H9 (cell line): ENCODE data around the gene NFKB1. TPM values are rescaled to one million over a fixed set of nuclear protein-coding genes. Genes with fewer than 3 reads are reported as not detected.
"Not testable (repeated sequence)": the region's sequence is repeated elsewhere in the genome, so short reads cannot be mapped to it uniquely, and the experiment has no call there.

Experiments used
- DNase-seq: peaks from one replicate; pipeline ENCODE4 v3.0.0-alpha.2; 2017
- H2AFZ ChIP-seq: one replicate; pipeline ENCODE4 v1.6.1; 2013; ENCODE audit warnings: mild to moderate bottlenecking, low read length, control low read depth, moderate library complexity
- H2AK5ac ChIP-seq: 2 replicates; pipeline ENCODE4 v1.6.1; 2013; ENCODE audit warnings: low read length, control low read depth, mixed read lengths; ENCODE audit not compliant: insufficient read length
- H2BK120ac ChIP-seq: one replicate; pipeline ENCODE4 v1.6.1; 2013; ENCODE audit warnings: low read depth, mild to moderate bottlenecking, low read length, control low read depth, inconsistent platforms; ENCODE audit not compliant: poor library complexity, severe bottlenecking
- H2BK12ac ChIP-seq: 2 replicates; pipeline ENCODE4 v1.6.1; 2013; ENCODE audit warnings: low read length, control low read depth, mixed read lengths, low read depth; ENCODE audit not compliant: insufficient read length
- H2BK15ac ChIP-seq: 2 replicates; pipeline ENCODE4 v1.6.1; 2013; ENCODE audit warnings: low read depth, low read length, control low read depth
- H2BK20ac ChIP-seq: one replicate; pipeline ENCODE4 v1.6.1; 2013; ENCODE audit warnings: low read depth, mild to moderate bottlenecking, low read length, control low read depth, inconsistent platforms; ENCODE audit not compliant: poor library complexity, severe bottlenecking
- H2BK5ac ChIP-seq: 2 replicates; pipeline ENCODE4 v1.6.1; 2013; ENCODE audit warnings: low read length, control low read depth, mixed read lengths; ENCODE audit not compliant: insufficient read length
- H3K14ac ChIP-seq: 2 replicates; pipeline ENCODE4 v1.6.1; 2013; ENCODE audit warnings: low read length, control low read depth; ENCODE audit not compliant: insufficient read depth
- H3K18ac ChIP-seq: 2 replicates; pipeline ENCODE4 v1.6.1; 2013; ENCODE audit warnings: low read depth, mild to moderate bottlenecking, mixed read lengths, low read length, control low read depth; ENCODE audit not compliant: insufficient read length
- H3K23ac ChIP-seq: 2 replicates; pipeline ENCODE4 v1.6.1; 2013; ENCODE audit warnings: low read length, control low read depth, mixed read lengths, low read depth; ENCODE audit not compliant: insufficient read length
- H3K23me2 ChIP-seq: 2 replicates; pipeline ENCODE4 v1.6.1; 2013; ENCODE audit warnings: low read depth, mild to moderate bottlenecking, mixed read lengths, low read length, control low read depth; ENCODE audit not compliant: insufficient read length, poor library complexity, severe bottlenecking
- H3K27ac ChIP-seq: 2 replicates; pipeline ENCODE4 v1.5.1; 2013; ENCODE audit warnings: low read length, control low read depth, mixed read lengths, low read depth; ENCODE audit not compliant: insufficient read length
- H3K27me3 ChIP-seq: 2 replicates; pipeline ENCODE4 v1.6.1; 2013; ENCODE audit warnings: low read length, control low read depth, inconsistent platforms; ENCODE audit not compliant: insufficient read depth
- H3K4ac ChIP-seq: 2 replicates; pipeline ENCODE4 v1.6.1; 2013; ENCODE audit warnings: low read depth, mild to moderate bottlenecking, control low read depth, inconsistent platforms, low read length, moderate library complexity
- H3K4me1 ChIP-seq: 2 replicates; pipeline ENCODE4 v1.6.1; 2013; ENCODE audit warnings: low read length, control low read depth, inconsistent platforms; ENCODE audit not compliant: insufficient read depth
- H3K4me2 ChIP-seq: 2 replicates; pipeline ENCODE4 v1.6.1; 2013; ENCODE audit warnings: low read length, control low read depth, mixed read lengths; ENCODE audit not compliant: insufficient read length, insufficient read depth
- H3K56ac ChIP-seq: 2 replicates; pipeline ENCODE4 v1.6.1; 2013; ENCODE audit warnings: low read depth, mild to moderate bottlenecking, mixed read lengths, low read length, control low read depth; ENCODE audit not compliant: insufficient read length
- H3K79me1 ChIP-seq: 2 replicates; pipeline ENCODE4 v1.6.1; 2013; ENCODE audit warnings: low read depth, mild to moderate bottlenecking, moderate library complexity, low read length, control low read depth, inconsistent platforms; ENCODE audit not compliant: insufficient read depth, poor library complexity, severe bottlenecking
- H3K79me2 ChIP-seq: 2 replicates; pipeline ENCODE4 v1.6.1; 2013; ENCODE audit warnings: low read length, control low read depth, inconsistent platforms; ENCODE audit not compliant: insufficient read depth
- H3K9ac ChIP-seq: 2 replicates; pipeline ENCODE4 v1.6.1; 2013; ENCODE audit warnings: low read length, control low read depth, mixed read lengths; ENCODE audit not compliant: insufficient read length; ENCODE audit errors: extremely low read depth
- H3K9me3 ChIP-seq: one replicate; pipeline ENCODE4 v1.6.1; 2013; ENCODE audit warnings: low read depth, low read length, inconsistent platforms; ENCODE audit not compliant: control insufficient read depth
- H3T11ph ChIP-seq: one replicate; pipeline ENCODE4 v1.6.1; 2013; ENCODE audit warnings: mild to moderate bottlenecking, low read length, control low read depth, inconsistent platforms
- H4K20me1 ChIP-seq: one replicate; pipeline ENCODE4 v1.6.1; 2013; ENCODE audit not compliant: control insufficient read depth, insufficient read length, insufficient read depth
- H4K5ac ChIP-seq: 2 replicates; pipeline ENCODE4 v1.6.1; 2013; ENCODE audit warnings: low read depth, mild to moderate bottlenecking, mixed read lengths, low read length, control low read depth; ENCODE audit not compliant: insufficient read length
- H4K8ac ChIP-seq: replicated peaks from 2 replicates; pipeline ENCODE4 v1.6.1; 2013; ENCODE audit warnings: low read length, control low read depth, mixed read lengths, low read depth; ENCODE audit not compliant: insufficient read length
- H4K91ac ChIP-seq: 2 replicates; pipeline ENCODE4 v1.6.1; 2013; ENCODE audit warnings: low read depth, mild to moderate bottlenecking, moderate library complexity, mixed read lengths, low read length, control low read depth; ENCODE audit not compliant: insufficient read length
- H3K27ac Mint-ChIP-seq, 3 experiments: 2 replicates in 2 of 3; 3 replicates in 1 of 3; pipeline ENCODE4 v1.8.0; 2020 to 2021; ENCODE audit warnings: mixed read lengths in 3 of 3, mild to moderate bottlenecking in 1 of 3, moderate library complexity in 1 of 3
- H3K27me3 Mint-ChIP-seq: 2 replicates; pipeline ENCODE4 v1.8.0; 2021; ENCODE audit warnings: low read depth, mild to moderate bottlenecking, moderate library complexity, mixed read lengths
- H3K36me3 Mint-ChIP-seq, 3 experiments: 2 replicates in 2 of 3; 3 replicates in 1 of 3; pipeline ENCODE4 v1.8.0; 2020 to 2021; ENCODE audit warnings: low read depth in 3 of 3, mixed read lengths in 3 of 3; ENCODE audit not compliant: insufficient read depth in 1 of 3
- H3K4me1 Mint-ChIP-seq, 2 experiments: 2 replicates each; pipeline ENCODE4 v1.8.0; 2020; ENCODE audit warnings: mixed read lengths in 2 of 2
- H3K4me3 Mint-ChIP-seq, 2 experiments: 2 replicates in 1 of 2; 3 replicates in 1 of 2; pipeline ENCODE4 v1.8.0; 2020 to 2021; ENCODE audit warnings: mild to moderate bottlenecking in 2 of 2, mixed read lengths in 2 of 2, moderate library complexity in 1 of 2
- H3K9me3 Mint-ChIP-seq, 2 experiments: 2 replicates in 1 of 2; 3 replicates in 1 of 2; pipeline ENCODE4 v1.8.0; 2020; ENCODE audit warnings: mild to moderate bottlenecking in 2 of 2, mixed read lengths in 2 of 2, moderate library complexity in 1 of 2
- WGBS: extraction: QIAGEN DNeasy Blood & Tissue Kit; methylation state at CpG from one replicate; pipeline ENCODE4 v1.1.7; 2013; ENCODE audit warnings: missing lambda C conversion rate, low lambda C conversion rate, mixed read lengths; ENCODE audit not compliant: insufficient read length; ENCODE audit errors: extremely low coverage; 5-methylcytosine and 5-hydroxymethylcytosine counted together
- total RNA-seq: library from RNA; stranded (reverse); gene quantifications from 2 replicates; pipeline ENCODE4 v1.2.1, GENCODE V29; 2021

Gene NFKB1
- total RNA-seq, 1 experiment from 2014 or later: 5.7 TPM

- H2BK20ac ChIP-seq, H4K8ac ChIP-seq, H4K91ac ChIP-seq, H3K79me2 ChIP-seq, H3K23ac ChIP-seq, H3K27ac Mint-ChIP-seq, H3K9ac ChIP-seq, H2BK5ac ChIP-seq, H3K9me3 ChIP-seq, H2BK15ac ChIP-seq, H3K18ac ChIP-seq, H3K23me2 ChIP-seq, H3K4ac ChIP-seq, H3K27me3 Mint-ChIP-seq, H3K14ac ChIP-seq, DNase-seq, H2AK5ac ChIP-seq, H3T11ph ChIP-seq, H3K79me1 ChIP-seq, H2AFZ ChIP-seq, H4K5ac ChIP-seq, H3K4me1 ChIP-seq, H3K9me3 Mint-ChIP-seq, H3K4me3 Mint-ChIP-seq, H2BK120ac ChIP-seq, H3K56ac ChIP-seq, H3K27ac ChIP-seq, H3K27me3 ChIP-seq, H2BK12ac ChIP-seq, H4K20me1 ChIP-seq, H3K4me2 ChIP-seq, H3K36me3 Mint-ChIP-seq: not testable (repeated sequence)
- no CpG with 5 or more reads among the region's 4 CpGs for WGBS
- H3K4me1 Mint-ChIP-seq: peaks cover 28 to 39% of the 10 kb centered on the region in 2 experiments
Observed at GRCh38 chr4:102619776-102620631, 118.8 kb downstream of the NFKB1 start.
